Right lobe of liver (tissue), 4 donors: ENCODE results near the gene METTL8.

Source experiments
- CTCF ChIP-seq, 4 donors: fragments of 200-600 bp in 3 of 4; fragments of 450-650 bp in 1 of 4; IDR thresholded peaks; one replicate each; pipeline versions ENCODE4 v1.5.1 to v1.8.0; 2016 to 2022; ENCODE audit warnings: antibody characterized with exemption in 4 of 4, mild to moderate bottlenecking in 2 of 4
- POLR2A ChIP-seq: fragments of 450-650 bp; IDR thresholded peaks from one replicate; pipeline ENCODE4 v1.6.1; 2017; ENCODE audit warnings: antibody characterized with exemption, mild to moderate bottlenecking
- donor health status: DM: no; HTN: no; CAD: no.
- donor health status: DM: no; HTN: no; CAD: no.
- donor health status: DM: no; HTN: yes; CAD: no.

- no peak for TF ChIP-seq CTCF (IDR thresholded peaks at IDR 0.05)
- TF ChIP-seq POLR2A, result no peak
Measured at GRCh38 chr2:171404261-171404660, 29.5 kb downstream of the METTL8 start.
